Naive thymus-derived CD4-positive, alpha-beta T cell (primary cell): ENCODE measurements around the gene DBX1. TPM values are rescaled to one million over a fixed set of nuclear protein-coding genes. Genes with fewer than 3 reads are reported as not detected.

Experiments used
- ATAC-seq: fragments of 150-1000 bp; cut with Tn5 transposase; 2 replicates; pipeline ENCODE4 v1.10.0; 2021; ENCODE audit warnings: mild to moderate bottlenecking, moderate library complexity
- CTCF ChIA-PET: fragments of 350-600 bp; sonication (Branson Sonifier 250); formaldehyde crosslinking; loops from one replicate; lab custom pipeline; 2021; ENCODE audit warnings: antibody characterized with exemption; lab: Charles Lee
- POLR2A ChIA-PET: fragments of 350-600 bp; sonication (Branson Sonifier 250); formaldehyde crosslinking; loops from one replicate; lab custom pipeline; 2021; ENCODE audit warnings: antibody characterized with exemption, inconsistent platforms; lab: Charles Lee
- DNase-seq, 9 donors: peaks; one replicate each; pipeline versions ENCODE4 v3.0.0 to v3.0.0-alpha.2; 2020 to 2022; ENCODE audit warnings: mixed read lengths in 1 of 9
- H3K27ac ChIP-seq: one replicate; pipeline ENCODE4 v1.7.0; 2013; ENCODE audit warnings: mild to moderate bottlenecking, low read depth, low read length, moderate library complexity
- H3K27me3 ChIP-seq, 2 donors: one replicate each; pipeline ENCODE4 v1.7.0; 2013; ENCODE audit warnings: low read length in 2 of 2, mild to moderate bottlenecking in 2 of 2, moderate library complexity in 2 of 2; ENCODE audit not compliant: control insufficient read depth in 2 of 2, insufficient read depth in 2 of 2
- H3K36me3 ChIP-seq, 3 experiments: 1 replicate in 2 of 3; 2 replicates in 1 of 3; pipeline ENCODE4 v1.7.0; 2013; ENCODE audit warnings: low read length in 3 of 3, mild to moderate bottlenecking in 3 of 3, moderate library complexity in 1 of 3; ENCODE audit not compliant: insufficient read depth in 3 of 3, control insufficient read depth in 2 of 3
- H3K4me1 ChIP-seq, 2 donors: one replicate each; pipeline ENCODE4 v1.7.0; 2013; ENCODE audit warnings: low read length in 2 of 2, mild to moderate bottlenecking in 2 of 2, moderate library complexity in 1 of 2; ENCODE audit not compliant: control insufficient read depth in 2 of 2, insufficient read depth in 2 of 2
- H3K4me3 ChIP-seq: 2 replicates; pipeline ENCODE4 v1.7.0; 2013; ENCODE audit warnings: mild to moderate bottlenecking, low read length
- H3K9me3 ChIP-seq, 3 experiments: 1 replicate in 2 of 3; 2 replicates in 1 of 3; pipeline ENCODE4 v1.7.0; 2013; ENCODE audit warnings: low read length in 3 of 3; ENCODE audit not compliant: control insufficient read depth in 2 of 3
- H3K27ac Mint-ChIP-seq, 9 donors: one replicate each; pipeline ENCODE4 v1.8.0; 2020 to 2022; ENCODE audit warnings: mixed read lengths in 9 of 9, mild to moderate bottlenecking in 8 of 9, moderate library complexity in 5 of 9, inconsistent platforms in 2 of 9
- H3K27me3 Mint-ChIP-seq, 5 donors: one replicate each; pipeline ENCODE4 v1.8.0; 2021 to 2022; ENCODE audit warnings: mixed read lengths in 5 of 5, mild to moderate bottlenecking in 1 of 5
- H3K36me3 Mint-ChIP-seq, 5 donors: one replicate each; pipeline ENCODE4 v1.8.0; 2020 to 2022; ENCODE audit warnings: mixed read lengths in 5 of 5, mild to moderate bottlenecking in 3 of 5, inconsistent platforms in 1 of 5
- H3K4me1 Mint-ChIP-seq, 7 donors: one replicate each; pipeline ENCODE4 v1.8.0; 2020 to 2022; ENCODE audit warnings: mixed read lengths in 7 of 7, mild to moderate bottlenecking in 3 of 7, inconsistent platforms in 1 of 7
- H3K4me3 Mint-ChIP-seq, 10 donors: one replicate each; pipeline ENCODE4 v1.8.0; 2020 to 2022; ENCODE audit warnings: mild to moderate bottlenecking in 10 of 10, mixed read lengths in 10 of 10, moderate library complexity in 6 of 10, inconsistent platforms in 2 of 10
- H3K9me3 Mint-ChIP-seq, 11 donors: one replicate each; pipeline ENCODE4 v1.8.0; 2020 to 2022; ENCODE audit warnings: mixed read lengths in 11 of 11, mild to moderate bottlenecking in 4 of 11, inconsistent platforms in 1 of 11, moderate library complexity in 1 of 11
- intact Hi-C, 2 donors: fragments of 100-400 bp; cut with micrococcal nuclease; formaldehyde crosslinking; loops; one replicate each; pipeline ENCODE4 v1.15.1; 2023
- polyA plus RNA-seq, 2 donors: library from polyadenylated mRNA; unstranded; fragments of 300-500 nt; fragmentation: Illumina TruSeq; gene quantifications; one replicate each; pipeline ENCODE4 v1.2.3, GENCODE V29; 2021
- total RNA-seq, 6 experiments: library from RNA in 5 of 6; stranded (reverse) in 5 of 6; gene quantifications; 1 replicate in 5 of 6; 2 replicates in 1 of 6; pipeline ENCODE4 v1.2.3 and lab custom pipeline; 2021 to 2026

The DBX1 gene, protein sequence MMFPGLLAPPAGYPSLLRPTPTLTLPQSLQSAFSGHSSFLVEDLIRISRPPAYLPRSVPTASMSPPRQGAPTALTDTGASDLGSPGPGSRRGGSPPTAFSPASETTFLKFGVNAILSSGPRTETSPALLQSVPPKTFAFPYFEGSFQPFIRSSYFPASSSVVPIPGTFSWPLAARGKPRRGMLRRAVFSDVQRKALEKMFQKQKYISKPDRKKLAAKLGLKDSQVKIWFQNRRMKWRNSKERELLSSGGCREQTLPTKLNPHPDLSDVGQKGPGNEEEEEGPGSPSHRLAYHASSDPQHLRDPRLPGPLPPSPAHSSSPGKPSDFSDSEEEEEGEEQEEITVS
- total RNA-seq (not detected), polyA plus RNA-seq (not detected), total RNA-seq (lab: John Stamatoyannopoulos, UW) (not detected)

DNA sequence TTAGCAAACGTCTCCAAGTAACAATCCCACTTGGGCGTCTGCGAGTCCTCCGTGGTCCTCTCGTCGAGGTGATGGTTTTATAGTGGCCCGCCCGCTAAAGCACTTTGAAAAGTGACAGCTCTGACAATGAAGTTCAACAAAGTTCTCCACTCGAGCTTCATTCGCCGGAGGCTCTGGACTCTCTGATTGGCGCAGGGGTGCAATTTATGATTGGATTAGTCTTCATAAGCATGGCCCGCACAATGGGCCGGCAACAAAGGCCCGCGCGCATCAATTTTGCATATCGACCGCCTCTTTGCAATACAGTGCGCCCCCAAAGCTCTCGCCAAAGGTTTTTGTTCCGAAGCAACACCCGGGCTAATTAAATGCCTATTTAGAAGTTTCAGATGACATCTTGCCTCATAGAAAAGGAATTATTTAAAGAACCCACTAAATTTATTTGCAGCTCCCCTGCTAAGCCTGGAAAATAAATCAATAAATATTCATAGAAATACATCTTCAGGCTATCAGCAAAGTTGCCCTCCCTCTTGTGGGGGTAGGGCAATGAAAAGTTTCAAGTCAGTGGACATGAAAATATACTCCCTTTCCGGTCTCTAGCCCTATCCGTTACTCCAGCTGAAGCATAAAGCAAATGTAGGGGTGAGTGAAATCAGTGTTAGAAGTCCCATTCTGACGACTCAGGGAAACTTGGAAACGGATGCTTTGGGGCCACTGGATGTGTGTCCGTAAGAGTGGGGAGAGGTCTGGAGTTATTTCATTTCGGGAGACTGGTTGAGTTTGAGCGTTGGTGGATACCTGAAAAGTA is at the start of gene DBX1:
TSS of gene DBX1 (minus strand) at position 51 of the 805 bp plus-strand sequence. CDS start 151 bp downstream, outside the sequence.
- intact Hi-C loops = no loop called here
- Histone ChIP-seq H3K27ac (no peak within 1 kb of the TSS), H3K36me3 (no peaks in the 10 kb centered on the region), H3K4me1 (peaks cover 9% of the 10 kb centered on the region in 2 donors), H3K4me3 (no peak within 1 kb of the TSS), H3K9me3 (peaks cover 0 to 17% (median 0%) of the 10 kb centered on the region in 3 experiments), H3K27me3 (peaks cover 11 to 39% of the 10 kb centered on the region in 2 donors)
- Mint-ChIP-seq H3K4me3 (peak within 1 kb of the TSS in 9 of 10 donors; percentile 0 to 89 (median 43)), H3K36me3 (peaks cover 0 to 7% (median 4%) of the 10 kb centered on the region in 5 donors), H3K9me3 (peaks cover 0 to 49% (median 19%) of the 10 kb centered on the region in 11 donors), H3K4me1 (peaks cover 24 to 71% (median 54%) of the 10 kb centered on the region in 7 donors), H3K27ac (peak within 1 kb of the TSS in 5 of 9 donors; percentile 22 to 87 (median 62)), H3K27me3 (peaks cover 72 to 90% (median 84%) of the 10 kb centered on the region in 5 donors)
- DNase-seq (no peak), ATAC-seq (no peak)
- ChIA-PET CTCF (no interaction called here), POLR2A (interaction anchor here (0.7 kb wide), 1 partner anchor 204 kb away, joined by 3 read pairs; no protein-coding TSS in a partner anchor)

DNA sequence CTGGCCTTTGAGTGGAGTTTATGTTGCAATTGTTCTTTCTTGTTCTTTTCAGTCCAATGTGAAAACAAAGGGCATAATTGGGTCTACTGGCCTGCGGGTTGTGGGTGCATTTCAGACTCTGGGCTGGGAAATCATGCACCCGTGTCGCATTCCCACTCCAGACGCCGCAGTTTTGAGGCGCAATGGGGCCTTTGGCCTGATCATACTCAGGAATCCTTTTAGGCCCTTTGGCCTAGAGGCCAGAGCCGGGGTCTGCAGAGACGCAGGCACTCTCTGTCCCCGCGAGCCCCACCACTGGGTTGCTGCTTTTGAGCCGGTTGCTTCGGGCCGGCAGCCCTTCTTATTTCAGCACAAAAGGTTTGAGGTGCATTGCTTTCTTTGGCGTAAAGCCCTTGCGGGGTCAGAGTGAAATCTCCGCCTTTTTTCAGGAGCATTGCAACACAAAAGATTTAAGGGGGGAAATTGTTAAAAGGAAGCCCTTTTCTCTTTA is 48.4 kb upstream of the DBX1 start:
- no peak overlapping the region for H3K27ac Mint-ChIP-seq
- peaks cover 44 to 64% (median 56%) of the 10 kb centered on the region in 5 donors for H3K27me3 Mint-ChIP-seq
- Histone ChIP-seq H3K27me3 (no peaks in the 10 kb centered on the region), H3K4me3 (no peak overlapping the region), H3K9me3 (no peaks in the 10 kb centered on the region), H3K4me1 (no peaks in the 10 kb centered on the region), H3K27ac (no peak overlapping the region), H3K36me3 (no peaks in the 10 kb centered on the region)
- intact Hi-C loops = no loop called here
- no peak overlapping the region for H3K4me3 Mint-ChIP-seq
- peaks cover 0 to 14% (median 0%) of the 10 kb centered on the region in 11 donors for H3K9me3 Mint-ChIP-seq
- peaks cover 0 to 4% (median 3%) of the 10 kb centered on the region in 5 donors for H3K36me3 Mint-ChIP-seq
- no peak for DNase-seq
- peaks cover 0 to 4% (median 0%) of the 10 kb centered on the region in 7 donors for H3K4me1 Mint-ChIP-seq
- ChIA-PET CTCF (no interaction called here), POLR2A (no interaction called here)
- no peak for ATAC-seq

- Histone ChIP-seq H3K27me3 (no peaks in the 10 kb centered on the region), H3K4me3 (no peak overlapping the region), H3K27ac (no peak overlapping the region), H3K4me1 (no peaks in the 10 kb centered on the region), H3K36me3 (no peaks in the 10 kb centered on the region), H3K9me3 (no peaks in the 10 kb centered on the region)
- DNase-seq = no peak
- Mint-ChIP-seq H3K27me3 (peaks cover 49 to 64% (median 59%) of the 10 kb centered on the region in 5 donors), H3K4me1 (peaks cover 0 to 4% (median 0%) of the 10 kb centered on the region in 7 donors), H3K9me3 (peaks cover 0 to 14% (median 0%) of the 10 kb centered on the region in 11 donors), H3K36me3 (peaks cover 0 to 4% (median 3%) of the 10 kb centered on the region in 5 donors), H3K4me3 (no peak overlapping the region), H3K27ac (no peak overlapping the region)
- ChIA-PET CTCF (no interaction called here), POLR2A (no interaction called here)
- ATAC-seq = no peak
- intact Hi-C loops = no loop called here
Observed at GRCh38 chr11:20207781-20208621, 47.7 kb upstream of the DBX1 start.

DNA sequence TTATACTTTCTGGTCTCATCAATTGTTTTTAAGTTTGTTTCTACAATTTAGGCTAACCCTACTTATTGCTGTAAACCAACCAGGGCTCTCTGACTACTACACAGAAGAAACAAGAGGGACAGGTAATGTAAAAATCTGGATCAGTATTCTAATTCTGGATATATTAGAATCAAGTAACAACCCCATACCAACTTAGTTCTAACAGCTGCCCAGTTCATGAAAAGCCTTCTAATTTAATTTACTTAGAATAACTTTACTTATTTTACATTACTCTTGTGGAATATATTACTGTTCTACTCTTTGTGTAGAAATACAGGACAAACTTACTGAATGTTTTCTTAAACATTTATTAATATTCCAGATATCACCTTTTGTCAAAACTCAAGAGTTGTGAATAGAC is 45.5 kb upstream of the DBX1 start:
- no peak for DNase-seq
- Mint-ChIP-seq H3K4me1 (peaks cover 0 to 4% (median 0%) of the 10 kb centered on the region in 7 donors), H3K9me3 (peaks cover 0 to 14% (median 2%) of the 10 kb centered on the region in 11 donors), H3K4me3 (no peak overlapping the region), H3K27me3 (peaks cover 54 to 69% (median 65%) of the 10 kb centered on the region in 5 donors), H3K36me3 (peaks cover 0 to 4% (median 3%) of the 10 kb centered on the region in 5 donors), H3K27ac (no peak overlapping the region)
- no peaks in the 10 kb centered on the region for H3K9me3 ChIP-seq
- H3K4me3 ChIP-seq = no peak overlapping the region
- no peaks in the 10 kb centered on the region for H3K27me3 ChIP-seq
- no peaks in the 10 kb centered on the region for H3K4me1 ChIP-seq
- ChIA-PET CTCF (no interaction called here), POLR2A (no interaction called here)
- no peak for ATAC-seq
- H3K36me3 ChIP-seq = no peaks in the 10 kb centered on the region
- intact Hi-C loops = no loop called here
- no peak overlapping the region for H3K27ac ChIP-seq

DNA sequence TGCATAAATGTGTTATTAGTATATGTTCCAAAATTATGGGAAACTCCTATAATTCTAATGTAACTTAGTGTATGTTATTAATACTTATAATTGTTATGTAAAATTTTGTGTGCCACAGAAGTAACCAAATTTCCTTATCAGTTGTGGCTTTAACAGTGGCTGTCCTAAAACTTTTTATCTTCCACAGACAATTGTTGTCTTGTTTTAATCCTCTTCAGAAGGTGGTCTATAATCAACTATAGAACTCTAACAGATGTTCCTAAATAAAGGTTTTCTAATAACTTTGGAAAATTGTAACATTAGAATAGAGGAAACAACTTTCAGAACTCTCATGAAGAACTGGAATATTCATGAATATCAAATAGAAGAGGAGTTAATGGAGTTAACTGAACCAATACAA is 44.4 kb upstream of the DBX1 start:
- no peak overlapping the region for H3K27ac ChIP-seq
- Mint-ChIP-seq H3K27me3 (peaks cover 48 to 70% (median 63%) of the 10 kb centered on the region in 5 donors), H3K4me3 (no peak overlapping the region), H3K27ac (no peak overlapping the region), H3K9me3 (peaks cover 0 to 14% (median 2%) of the 10 kb centered on the region in 11 donors), H3K4me1 (peaks cover 0 to 9% (median 0%) of the 10 kb centered on the region in 7 donors), H3K36me3 (peaks cover 0 to 4% (median 0%) of the 10 kb centered on the region in 5 donors)
- H3K27me3 ChIP-seq = no peaks in the 10 kb centered on the region
- ChIA-PET CTCF (no interaction called here), POLR2A (no interaction called here)
- intact Hi-C loops = no loop called here
- no peaks in the 10 kb centered on the region for H3K36me3 ChIP-seq
- DNase-seq = no peak
- no peak overlapping the region for H3K4me3 ChIP-seq
- no peak for ATAC-seq
- no peaks in the 10 kb centered on the region for H3K4me1 ChIP-seq
- H3K9me3 ChIP-seq = no peaks in the 10 kb centered on the region

- Histone ChIP-seq H3K9me3 (no peaks in the 10 kb centered on the region), H3K36me3 (no peaks in the 10 kb centered on the region), H3K27me3 (no peaks in the 10 kb centered on the region), H3K4me3 (no peak overlapping the region), H3K27ac (no peak overlapping the region), H3K4me1 (no peaks in the 10 kb centered on the region)
- intact Hi-C loops = no loop called here
- peaks cover 44 to 61% (median 56%) of the 10 kb centered on the region in 5 donors for H3K27me3 Mint-ChIP-seq
- POLR2A ChIA-PET = no interaction called here
- DNase-seq = no peak
- H3K36me3 Mint-ChIP-seq = peaks cover 0 to 4% (median 0%) of the 10 kb centered on the region in 5 donors
- H3K4me1 Mint-ChIP-seq = peaks cover 0 to 9% (median 0%) of the 10 kb centered on the region in 7 donors
- no peak overlapping the region for H3K27ac Mint-ChIP-seq
- H3K4me3 Mint-ChIP-seq = no peak overlapping the region
- ATAC-seq = no peak
- CTCF ChIA-PET = no interaction called here
- peaks cover 0 to 14% (median 2%) of the 10 kb centered on the region in 11 donors for H3K9me3 Mint-ChIP-seq
Observed at GRCh38 chr11:20203831-20204230, 43.6 kb upstream of the DBX1 start.
